DMS53 (cell line): ENCODE measurements around the gene SNAPC4.

Experiments used
- DNase-seq: peaks from one replicate; lab custom pipeline; 2025; lab: John Stamatoyannopoulos, UW

SNAPC4 gene

DNA sequence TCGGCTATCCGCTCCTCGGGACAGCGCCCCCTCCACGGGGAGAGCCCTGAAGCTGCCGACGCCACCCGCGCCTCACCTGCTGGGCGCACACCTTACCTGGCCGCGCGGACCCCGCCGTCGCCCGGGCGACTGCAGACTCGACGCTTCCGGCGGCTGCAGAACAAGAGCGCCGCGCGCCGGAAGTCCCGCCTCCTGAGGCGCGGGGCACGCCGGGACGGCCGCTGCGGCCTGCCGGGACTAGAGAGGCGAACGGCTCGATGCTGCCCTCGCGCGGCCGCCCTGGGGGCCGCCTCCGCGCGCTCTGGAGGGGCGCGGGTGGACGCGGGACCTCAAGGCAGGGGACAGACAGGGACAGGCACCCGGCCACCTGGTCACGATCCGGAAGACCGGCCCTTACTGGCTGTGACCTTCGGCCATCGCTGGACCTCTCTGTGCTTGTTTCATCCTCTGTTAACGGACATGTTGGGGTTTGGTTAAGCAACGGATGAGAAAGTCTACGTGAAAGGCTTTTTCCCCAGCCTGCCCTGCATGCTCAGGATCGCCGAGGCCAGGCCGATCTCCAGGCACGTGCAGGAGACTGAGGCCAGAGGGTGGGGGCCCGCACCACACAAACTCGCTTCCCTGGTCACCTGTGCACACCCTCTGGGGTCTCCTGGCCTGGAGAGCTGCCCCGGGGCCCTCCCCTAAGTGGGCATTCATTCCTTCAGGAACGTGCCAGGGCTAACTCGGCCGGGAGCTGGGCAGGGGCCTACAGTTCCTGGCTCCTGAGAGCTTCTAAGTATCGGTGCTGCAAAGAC is at the start of gene SNAPC4:
Gene SNAPC4 (minus strand): TSS at position 133 of the 797 bp plus-strand sequence. CDS start 1,742 bp downstream, outside the sequence.
- DNase-seq = peak; percentile 95

DNA sequence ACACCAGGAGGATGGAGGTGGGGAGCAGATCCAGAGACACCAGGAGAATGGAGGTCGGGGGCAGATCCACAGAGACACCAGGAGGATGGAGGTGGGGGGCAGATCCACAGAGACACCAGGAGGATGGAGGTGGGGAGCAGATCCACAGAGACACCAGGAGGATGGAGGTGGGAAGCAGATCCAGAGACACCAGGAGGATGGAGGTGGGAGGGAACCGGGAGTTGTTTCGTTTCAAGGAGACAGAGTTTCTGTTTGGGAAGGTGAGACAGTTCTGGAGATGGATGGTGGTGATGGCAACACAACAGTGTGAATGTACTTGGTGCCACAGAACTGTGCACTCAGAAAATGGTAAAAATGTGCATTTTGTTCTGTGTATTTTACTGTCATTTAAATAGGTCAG is 48.7 kb upstream of the SNAPC4 start:
- no peak for DNase-seq

DNA sequence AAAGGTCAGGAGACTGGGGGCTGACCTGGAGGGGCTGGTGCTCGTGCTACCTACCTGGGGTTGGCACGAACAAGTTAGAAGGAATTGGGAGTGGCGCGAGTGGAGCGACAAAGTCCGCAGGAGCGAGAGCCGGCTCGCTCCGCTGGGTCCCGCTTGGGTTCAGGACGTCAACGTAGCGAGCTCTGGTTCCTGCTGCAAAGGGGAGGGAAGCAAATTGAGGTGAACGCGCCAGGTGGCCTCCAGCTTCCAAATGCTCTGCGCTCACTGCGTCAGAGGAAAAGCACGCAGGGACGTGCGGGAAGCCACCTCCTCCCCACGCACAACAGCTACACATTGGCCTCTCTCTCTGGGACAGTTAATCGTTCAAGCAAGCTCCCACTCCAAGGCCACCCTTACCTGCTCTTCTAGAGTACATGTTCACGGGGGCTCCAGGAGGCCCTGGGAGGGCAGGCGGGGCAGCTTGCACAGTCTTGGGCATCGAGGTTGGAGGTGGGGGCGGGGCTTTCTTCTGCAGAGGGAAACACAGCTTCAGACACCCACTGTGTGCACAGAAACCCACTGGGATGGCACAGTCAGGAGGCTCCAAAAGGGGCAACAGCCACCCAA is 47.3 kb upstream of the SNAPC4 start:
- DNase-seq = no peak

GRCh38 chr9:136445799-136446198 is 45.8 kb upstream of the SNAPC4 start:
- DNase-seq = no peak

DNA sequence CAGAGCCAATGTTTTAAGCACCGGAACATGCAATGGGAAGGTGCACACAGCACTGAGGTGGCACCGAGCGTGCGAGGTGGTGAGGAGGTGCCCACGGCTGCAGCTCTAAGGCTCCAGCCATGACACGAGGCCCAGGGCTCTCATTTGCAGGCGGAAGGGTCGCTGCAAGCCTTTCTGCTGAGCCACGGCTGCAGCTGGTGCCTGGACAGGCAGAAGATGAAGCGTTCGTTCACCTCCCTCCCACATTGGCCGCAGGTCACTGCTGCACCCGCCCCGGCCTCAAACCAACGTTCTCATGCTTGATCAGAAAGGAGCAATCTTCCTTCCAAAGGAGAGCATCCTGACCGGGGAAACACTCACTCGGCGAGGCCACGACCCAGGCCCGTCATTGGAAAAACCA is 44.1 kb upstream of the SNAPC4 start:
- DNase-seq = no peak

GRCh38 chr9:136443687-136444086 is 43.7 kb upstream of the SNAPC4 start:
- no peak for DNase-seq

DNA sequence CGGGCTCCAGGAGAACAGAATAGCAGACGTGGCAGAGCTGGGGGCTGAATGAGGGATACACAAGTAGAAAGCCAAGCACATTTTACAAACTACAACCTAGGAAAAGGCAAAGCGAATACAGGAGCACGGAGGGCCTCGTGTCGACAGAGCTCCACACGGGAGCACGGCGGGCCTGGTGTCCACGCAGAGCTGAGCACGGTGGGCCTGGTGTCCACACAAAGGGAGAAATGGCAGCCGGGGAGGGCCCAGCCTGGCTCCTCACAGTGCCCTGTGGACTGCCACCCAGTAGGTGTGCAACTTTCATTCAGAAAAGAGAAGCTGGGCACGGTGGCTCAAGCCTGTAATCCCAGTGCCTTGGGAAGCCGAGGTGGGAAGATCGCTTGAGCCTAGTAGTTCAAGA is 43.1 kb upstream of the SNAPC4 start:
- DNase-seq = no peak

- DNase-seq = no peak
These were observed 42.3 kb upstream of the SNAPC4 start for GRCh38 chr9:136442265-136442664.

GRCh38 chr9:136441681-136442245 is 41.8 kb upstream of the SNAPC4 start:
- no peak for DNase-seq

DNA sequence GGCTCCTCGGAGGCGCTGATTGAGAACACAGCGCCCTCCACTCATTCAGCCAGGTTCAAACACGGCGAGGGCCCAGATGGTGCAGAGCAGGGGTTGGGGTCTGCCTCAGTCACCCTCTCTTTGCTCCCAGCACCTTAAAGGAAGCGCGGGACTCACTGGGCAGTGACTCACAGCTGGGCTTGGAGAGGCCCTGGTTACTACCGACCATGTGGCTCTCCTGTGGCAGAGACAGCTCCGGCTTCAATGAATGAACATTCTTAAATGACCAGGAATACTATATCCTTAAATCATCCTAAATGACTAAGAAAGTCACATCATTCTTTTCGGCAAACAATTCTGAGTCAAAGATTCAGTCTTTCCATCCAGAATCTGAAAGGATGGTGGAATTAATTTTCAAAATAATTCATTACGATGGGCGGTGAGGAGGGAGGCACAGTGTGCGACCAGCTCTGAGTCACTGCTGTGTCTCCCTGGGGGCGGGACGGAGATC is 41.3 kb upstream of the SNAPC4 start:
- peak; percentile 19 for DNase-seq

- DNase-seq = peak; percentile 87
These were observed 39.8 kb upstream of the SNAPC4 start, which contains the start of gene INPP5E for GRCh38 chr9:136439481-136440408. Gene INPP5E, minus strand, starts transcription at chr9:136439845. Its CDS starts 426 bp downstream, at chr9:136439419.

DNA sequence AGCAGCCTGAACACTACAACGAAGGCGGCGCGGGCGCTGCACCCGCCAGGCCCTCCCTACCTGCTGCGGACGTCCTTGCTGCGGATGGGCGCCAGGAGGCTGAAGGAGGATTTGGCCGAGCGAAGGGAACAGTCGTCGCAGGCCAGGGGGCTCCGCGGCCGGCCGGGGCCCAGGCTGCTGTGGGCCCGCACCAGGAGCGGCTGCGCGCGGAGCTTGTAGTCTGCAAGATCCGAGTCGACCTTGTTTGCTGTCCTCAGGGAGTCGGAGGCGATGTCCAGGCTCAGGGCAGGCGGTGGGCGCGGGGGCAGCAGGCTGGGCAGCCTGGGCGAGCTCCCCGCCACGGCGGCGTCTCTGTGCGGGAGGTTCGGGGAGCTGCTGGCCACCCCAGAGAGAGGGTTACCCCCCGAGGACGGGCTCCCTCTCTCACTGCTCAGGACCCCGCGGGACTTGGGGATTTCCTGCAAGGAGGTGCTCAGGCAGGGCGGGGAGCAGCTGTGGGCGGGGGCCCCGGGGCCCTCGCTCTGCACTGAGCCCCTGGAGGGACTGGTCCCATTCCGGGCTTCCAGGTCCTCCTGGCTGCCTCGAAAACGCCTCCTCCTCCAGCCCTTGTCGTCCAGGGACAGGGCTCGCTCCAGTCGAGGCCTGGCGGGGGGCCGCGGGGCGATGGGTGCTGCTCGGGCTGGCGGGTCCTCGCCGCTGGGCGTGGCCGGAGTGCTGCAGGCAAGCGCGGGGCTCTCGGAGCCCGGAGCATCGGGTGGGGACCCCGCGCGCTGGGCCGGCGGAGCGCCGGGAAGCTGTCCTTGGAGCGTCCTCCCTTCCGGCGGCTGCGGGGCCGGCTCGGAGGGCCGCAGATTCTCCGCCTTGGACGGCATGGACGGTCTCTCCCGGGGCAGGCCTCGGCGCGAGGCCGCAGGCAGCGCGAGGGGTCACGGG is 38.8 kb upstream of the SNAPC4 start:
- DNase-seq = peak; percentile 57

GRCh38 chr9:136437839-136438547 is 38.0 kb upstream of the SNAPC4 start:
- DNase-seq = no peak

DNA sequence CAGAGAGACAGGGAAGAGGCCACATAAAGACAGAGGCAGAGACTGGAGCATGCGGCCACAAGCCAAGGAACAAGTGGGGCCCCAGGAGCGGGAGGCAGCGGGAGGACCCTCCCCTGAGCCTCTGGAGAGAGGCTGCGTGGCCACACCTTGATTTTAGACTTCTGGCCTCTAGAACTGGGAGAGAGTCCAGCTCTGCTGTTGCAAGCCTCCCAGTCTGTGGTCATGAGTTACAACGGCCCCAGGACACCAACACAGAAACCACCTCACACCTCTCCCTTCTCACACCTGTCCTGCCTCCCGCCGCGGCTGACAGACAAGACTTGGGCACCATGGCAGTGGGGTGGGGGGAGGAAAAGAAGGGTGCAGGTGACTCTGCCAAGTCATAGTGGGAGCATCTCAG is 37.5 kb upstream of the SNAPC4 start:
- no peak for DNase-seq

DNA sequence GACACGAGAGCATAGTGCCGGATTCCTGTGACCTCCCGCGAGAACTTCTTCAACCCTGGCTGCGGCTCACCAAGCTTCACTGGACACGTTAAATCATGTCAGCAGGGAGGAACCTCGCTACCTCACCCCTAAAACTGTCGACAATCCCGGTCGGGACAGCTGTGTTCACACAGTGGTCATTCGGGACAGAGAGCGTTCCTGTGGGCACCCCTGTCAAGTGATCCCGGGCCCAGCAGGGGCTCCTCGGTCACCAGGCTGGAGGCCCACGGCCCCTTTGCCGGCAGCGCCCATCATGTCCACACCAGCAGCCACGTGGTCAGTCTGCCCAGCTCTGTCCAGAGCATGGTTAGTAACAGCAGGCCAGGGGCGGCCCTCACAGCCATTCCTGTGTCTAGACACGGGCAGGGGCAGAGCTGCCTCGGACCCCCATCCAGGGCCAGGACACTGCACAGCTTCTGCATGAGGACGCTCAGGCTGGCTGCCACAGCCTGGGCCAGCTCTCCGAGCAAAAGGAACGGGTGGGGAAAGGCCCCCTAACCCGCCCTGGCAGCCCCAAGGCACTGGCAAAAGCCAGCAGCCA is 36.2 kb upstream of the SNAPC4 start:
- no peak for DNase-seq

- no peak for DNase-seq
These were observed 34.7 kb upstream of the SNAPC4 start for GRCh38 chr9:136434580-136435169.

GRCh38 chr9:136433849-136434579 is 34.0 kb upstream of the SNAPC4 start:
- DNase-seq = no peak

DNA sequence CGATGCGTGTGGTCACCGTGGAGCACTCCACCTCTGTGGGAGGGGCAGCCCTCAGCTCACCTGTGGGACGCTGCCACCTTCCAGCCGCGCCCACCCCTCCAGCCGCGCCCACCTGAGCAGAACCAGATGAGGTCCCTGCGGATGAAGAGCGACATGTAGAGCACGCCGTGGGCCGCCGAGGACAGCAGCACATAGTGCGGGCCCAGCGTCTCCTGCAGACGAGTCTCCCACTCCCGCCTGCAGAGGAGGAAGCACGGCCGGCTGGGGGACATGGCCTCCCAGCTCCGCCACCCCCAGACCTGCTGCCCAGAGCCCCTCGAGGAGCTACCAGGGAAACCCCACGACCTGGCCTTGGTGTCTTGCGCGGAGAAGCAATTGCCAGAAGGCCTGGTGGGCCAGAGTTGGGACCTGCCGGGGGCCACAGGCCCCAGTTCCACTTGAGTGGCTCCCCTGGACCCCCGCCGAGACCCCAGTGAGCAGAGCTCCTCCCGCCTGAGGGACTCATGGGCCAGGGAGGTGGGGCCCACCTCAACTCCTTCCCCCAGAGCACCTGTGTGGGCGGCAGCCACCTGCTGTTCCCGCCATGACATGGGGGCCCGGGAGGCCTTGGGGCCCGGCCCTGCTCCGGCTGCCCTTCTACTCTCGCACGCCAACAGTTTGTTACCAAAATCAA is 33.2 kb upstream of the SNAPC4 start:
- no peak for DNase-seq
